GM12878 (cell line): Measurements from ENCODE around the gene WNT11. TPM values are rescaled to one million over a fixed set of nuclear protein-coding genes. Genes with fewer than 3 reads are reported as not detected.

Experiments used
- E2F8 ChIP-seq: fragments of 450-650 bp; IDR thresholded peaks from 2 replicates; pipeline ENCODE4 v1.6.1; 2018; ENCODE audit warnings: mild to moderate bottlenecking, low read depth, moderate library complexity; ENCODE audit not compliant: partially characterized antibody
- EGR1 ChIP-seq, 2 experiments: IDR thresholded peaks; 1 replicate in 1 of 2; 2 replicates in 1 of 2; pipeline ENCODE4 v1.6.1; 2011 to 2012; ENCODE audit warnings: low read depth in 2 of 2, low read length in 2 of 2, borderline replicate concordance in 1 of 2, mild to moderate bottlenecking in 1 of 2, moderate library complexity in 1 of 2
- FOXM1 ChIP-seq: IDR thresholded peaks from 2 replicates; pipeline ENCODE4 v1.6.1; 2012; ENCODE audit warnings: low read depth, mild to moderate bottlenecking, inconsistent platforms, low read length, moderate library complexity
- IKZF1 ChIP-seq: fragments of 450-650 bp; conservative IDR thresholded peaks from 2 replicates; pipeline ENCODE4 v1.6.1; 2017; ENCODE audit warnings: antibody characterized with exemption, mild to moderate bottlenecking
- IRF3 ChIP-seq: fragments of 450-650 bp; IDR thresholded peaks from 2 replicates; pipeline ENCODE4 v1.6.1; 2014; ENCODE audit warnings: mild to moderate bottlenecking
- JUNB ChIP-seq: IDR thresholded peaks from 2 replicates; pipeline ENCODE4 v1.6.1; 2016; ENCODE audit warnings: antibody characterized with exemption, mild to moderate bottlenecking
- KLF5 ChIP-seq: fragments of 450-650 bp; IDR thresholded peaks from 2 replicates; pipeline ENCODE4 v1.6.1; 2014; ENCODE audit warnings: mild to moderate bottlenecking; ENCODE audit not compliant: partially characterized antibody
- MYC ChIP-seq: IDR thresholded peaks from 2 replicates; pipeline ENCODE4 v1.6.1; 2011; ENCODE audit warnings: mild to moderate bottlenecking, low read length, moderate library complexity, inconsistent platforms; ENCODE audit not compliant: insufficient read depth, insufficient replicate concordance, insufficient read length, severe bottlenecking
- NR2F1 ChIP-seq: fragments of 450-650 bp; conservative IDR thresholded peaks from 2 replicates; pipeline ENCODE4 v1.6.1; 2017; ENCODE audit warnings: mild to moderate bottlenecking
- NRF1 ChIP-seq: conservative IDR thresholded peaks from 2 replicates; pipeline ENCODE4 v1.6.1; 2011; ENCODE audit warnings: mild to moderate bottlenecking, low read depth, low read length, improper control_type of control experiment
- PAX8 ChIP-seq: fragments of 450-650 bp; IDR thresholded peaks from 2 replicates; pipeline ENCODE4 v1.6.1; 2017; ENCODE audit warnings: mild to moderate bottlenecking, moderate library complexity
- POU2F2 ChIP-seq: IDR thresholded peaks from 3 replicates; pipeline ENCODE4 v1.6.1; 2011; ENCODE audit warnings: low read depth, mild to moderate bottlenecking, low read length, borderline replicate concordance
- RAD51 ChIP-seq: fragments of 450-650 bp; IDR thresholded peaks from 2 replicates; pipeline ENCODE4 v1.6.1; 2016; ENCODE audit warnings: moderate library complexity, mild to moderate bottlenecking, inconsistent platforms
- RBBP5 ChIP-seq: fragments of 200-600 bp; sonication (generic); conservative IDR thresholded peaks from 2 replicates; pipeline ENCODE4 v1.6.1; 2016
- SIX5 ChIP-seq: IDR thresholded peaks from 2 replicates; pipeline ENCODE4 v1.6.1; 2011; ENCODE audit warnings: mild to moderate bottlenecking, low read depth, low read length, moderate library complexity; ENCODE audit not compliant: severe bottlenecking
- STAT1 ChIP-seq: fragments of 450-650 bp; conservative IDR thresholded peaks from 2 replicates; pipeline ENCODE4 v1.6.1; 2014; ENCODE audit warnings: antibody characterized with exemption, mild to moderate bottlenecking
- TCF3 ChIP-seq: IDR thresholded peaks from 2 replicates; pipeline ENCODE4 v1.6.1; 2012; ENCODE audit warnings: low read depth, mild to moderate bottlenecking, low read length, borderline replicate concordance; ENCODE audit not compliant: insufficient read depth
- WRNIP1 ChIP-seq: IDR thresholded peaks from 2 replicates; pipeline ENCODE4 v1.6.1; 2011; ENCODE audit warnings: low read depth, low read length, improper control_type of control experiment, borderline replicate concordance
- YY1 ChIP-seq: IDR thresholded peaks from 2 replicates; pipeline ENCODE4 v1.6.1; 2011; ENCODE audit warnings: low read depth, mild to moderate bottlenecking, low read length
- polyA plus RNA-seq, 11 experiments: library from polyadenylated mRNA; depleted of rRNA in 4 of 11; unstranded in 6 of 11; stranded (reverse) in 5 of 11; fragments of >200 nt; fragmentation: Nextera tagmentation in 4 of 11; fragmentation: Illumina TruSeq in 1 of 11; extraction: Ambion mirVana in 4 of 11; extraction: Trizol in 1 of 11; gene quantifications; 1 replicate in 1 of 11; 2 replicates in 10 of 11; pipeline versions ENCODE4 v1.2.1 to v1.2.3, GENCODE V29; 2011 to 2016; ENCODE audit warnings: inconsistent platforms in 2 of 11, missing spikeins in 2 of 11, low read depth in 1 of 11
- total RNA-seq, 4 experiments: library from RNA; depleted of rRNA in 3 of 4; stranded (reverse); fragments of >200 nt in 3 of 4; fragmentation: Illumina TruSeq in 1 of 4; extraction: Trizol in 1 of 4; gene quantifications; 2 replicates each; pipeline versions ENCODE4 v1.2.1 to v1.2.3, GENCODE V29; 2013 to 2021
- TF ChIP-seq, protein P1 (sequence below): IDR thresholded peaks from 2 replicates; pipeline ENCODE4 v1.6.1; 2011; ENCODE audit warnings: low read depth, mild to moderate bottlenecking, low read length, moderate library complexity, borderline replicate concordance; ENCODE audit errors: extremely low read depth
- TF ChIP-seq, protein P2 (sequence below): IDR thresholded peaks from 2 replicates; pipeline ENCODE4 v1.6.1; 2012; ENCODE audit warnings: low read depth, low read length, improper control_type of control experiment
- TF ChIP-seq, protein P3 (sequence below): fragments of 450-650 bp; conservative IDR thresholded peaks from 2 replicates; pipeline ENCODE4 v1.6.1; 2017; ENCODE audit warnings: mild to moderate bottlenecking, moderate library complexity

Gene WNT11
- total and polyA plus RNA-seq, 10 of the 15 experiments (the other 5 are each of a cell fraction or from before 2014, with no cell fraction given), result 0.05 to 0.19 TPM; not detected in 8

GRCh38 chr11:76152086-76152681, 54.1 kb downstream of the WNT11 start (continued):
- TF ChIP-seq SIX5, result no peak
- TF ChIP-seq IRF3, result no peak
- TF ChIP-seq, protein P1, sequence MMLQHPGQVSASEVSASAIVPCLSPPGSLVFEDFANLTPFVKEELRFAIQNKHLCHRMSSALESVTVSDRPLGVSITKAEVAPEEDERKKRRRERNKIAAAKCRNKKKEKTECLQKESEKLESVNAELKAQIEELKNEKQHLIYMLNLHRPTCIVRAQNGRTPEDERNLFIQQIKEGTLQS, result no peak
- TF ChIP-seq NRF1, result no peak
- TF ChIP-seq E2F8, result peak; percentile 97
- TF ChIP-seq JUNB, result no peak
- TF ChIP-seq RAD51, result no peak
- TF ChIP-seq KLF5, result no peak
- peak; percentile 60; the same call in 1 of the 2 replicates for TF ChIP-seq FOXM1
- TF ChIP-seq MYC, result no peak
- TF ChIP-seq, protein P2, sequence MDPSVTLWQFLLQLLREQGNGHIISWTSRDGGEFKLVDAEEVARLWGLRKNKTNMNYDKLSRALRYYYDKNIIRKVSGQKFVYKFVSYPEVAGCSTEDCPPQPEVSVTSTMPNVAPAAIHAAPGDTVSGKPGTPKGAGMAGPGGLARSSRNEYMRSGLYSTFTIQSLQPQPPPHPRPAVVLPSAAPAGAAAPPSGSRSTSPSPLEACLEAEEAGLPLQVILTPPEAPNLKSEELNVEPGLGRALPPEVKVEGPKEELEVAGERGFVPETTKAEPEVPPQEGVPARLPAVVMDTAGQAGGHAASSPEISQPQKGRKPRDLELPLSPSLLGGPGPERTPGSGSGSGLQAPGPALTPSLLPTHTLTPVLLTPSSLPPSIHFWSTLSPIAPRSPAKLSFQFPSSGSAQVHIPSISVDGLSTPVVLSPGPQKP, result no peak
- peak; percentile 93 for TF ChIP-seq YY1
- TF ChIP-seq WRNIP1, result no peak
- TF ChIP-seq PAX8, result no peak
- TF ChIP-seq POU2F2, result no peak
- TF ChIP-seq IKZF1, result no peak; the same call in none of the 2 replicates
- TF ChIP-seq NR2F1, result peak; percentile 76
- TF ChIP-seq, protein P3, sequence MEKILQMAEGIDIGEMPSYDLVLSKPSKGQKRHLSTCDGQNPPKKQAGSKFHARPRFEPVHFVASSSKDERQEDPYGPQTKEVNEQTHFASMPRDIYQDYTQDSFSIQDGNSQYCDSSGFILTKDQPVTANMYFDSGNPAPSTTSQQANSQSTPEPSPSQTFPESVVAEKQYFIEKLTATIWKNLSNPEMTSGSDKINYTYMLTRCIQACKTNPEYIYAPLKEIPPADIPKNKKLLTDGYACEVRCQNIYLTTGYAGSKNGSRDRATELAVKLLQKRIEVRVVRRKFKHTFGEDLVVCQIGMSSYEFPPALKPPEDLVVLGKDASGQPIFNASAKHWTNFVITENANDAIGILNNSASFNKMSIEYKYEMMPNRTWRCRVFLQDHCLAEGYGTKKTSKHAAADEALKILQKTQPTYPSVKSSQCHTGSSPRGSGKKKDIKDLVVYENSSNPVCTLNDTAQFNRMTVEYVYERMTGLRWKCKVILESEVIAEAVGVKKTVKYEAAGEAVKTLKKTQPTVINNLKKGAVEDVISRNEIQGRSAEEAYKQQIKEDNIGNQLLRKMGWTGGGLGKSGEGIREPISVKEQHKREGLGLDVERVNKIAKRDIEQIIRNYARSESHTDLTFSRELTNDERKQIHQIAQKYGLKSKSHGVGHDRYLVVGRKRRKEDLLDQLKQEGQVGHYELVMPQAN, result no peak
- TF ChIP-seq STAT1, result peak; percentile 60; the same call in 1 of the 2 replicates
- TF ChIP-seq EGR1 (IDR thresholded peaks at IDR 0.05; ENCODE audit: borderline replicate concordance in 1 of 2, low read depth in 2 of 2, low read length in 2 of 2), result no peak
- no peak for TF ChIP-seq RBBP5
- no peak for TF ChIP-seq TCF3
